CD14-positive monocyte (primary cell): ENCODE data around the gene IL18RAP. TPM values are rescaled to one million over a fixed set of nuclear protein-coding genes. Genes with fewer than 3 reads are reported as not detected.

Experiments used
- DNase-seq, 3 donors: peaks; one replicate each; pipeline ENCODE4 v3.0.0-alpha.2; 2011 to 2022
- H2AFZ ChIP-seq: 2 replicates; pipeline ENCODE4 v1.6.0; 2012; ENCODE audit warnings: mild to moderate bottlenecking, low read depth, low read length, inconsistent platforms; ENCODE audit not compliant: insufficient read depth, poor library complexity, severe bottlenecking
- H3K27ac ChIP-seq, 2 donors: 1 replicate in 1 of 2; 2 replicates in 1 of 2; pipeline ENCODE4 v1.5.1; 2012 to 2013; ENCODE audit warnings: low read length in 2 of 2, control low read depth in 1 of 2, inconsistent platforms in 1 of 2, low read depth in 1 of 2, mild to moderate bottlenecking in 1 of 2
- H3K27me3 ChIP-seq, 2 donors: one replicate each; pipeline versions ENCODE4 v1.6.0 to v1.6.1; 2011 to 2013; ENCODE audit warnings: low read length in 2 of 2; ENCODE audit not compliant: control insufficient read depth in 2 of 2, insufficient read depth in 2 of 2
- H3K36me3 ChIP-seq, 2 donors: replicated peaks in 1 of 2; 1 replicate in 1 of 2; 2 replicates in 1 of 2; pipeline versions ENCODE4 v1.5.1 to v1.6.1; 2012 to 2013; ENCODE audit warnings: low read length in 2 of 2, control low read depth in 1 of 2, inconsistent platforms in 1 of 2, mild to moderate bottlenecking in 1 of 2; ENCODE audit not compliant: insufficient read depth in 2 of 2, control insufficient read depth in 1 of 2
- H3K4me1 ChIP-seq, 2 donors: 1 replicate in 1 of 2; 2 replicates in 1 of 2; pipeline versions ENCODE4 v1.5.1 to v1.6.1; 2012 to 2013; ENCODE audit warnings: low read length in 2 of 2, control low read depth in 1 of 2, inconsistent platforms in 1 of 2, mild to moderate bottlenecking in 1 of 2, moderate library complexity in 1 of 2; ENCODE audit not compliant: insufficient read depth in 2 of 2, control insufficient read depth in 1 of 2
- H3K4me2 ChIP-seq: replicated peaks from 2 replicates; pipeline ENCODE3; 2012; ENCODE audit warnings: low read length, moderate library complexity, mild to moderate bottlenecking; ENCODE audit not compliant: poor library complexity, severe bottlenecking; ENCODE audit errors: extremely low read depth
- H3K4me3 ChIP-seq, 3 experiments: fragments of 200-600 bp in 1 of 3; sonication (generic) in 1 of 3; replicated peaks in 1 of 3; 1 replicate in 2 of 3; 2 replicates in 1 of 3; pipeline ENCODE4 v1.5.1; 2011 to 2013; ENCODE audit warnings: low read length in 3 of 3, mild to moderate bottlenecking in 3 of 3, control low read depth in 2 of 3, low read depth in 2 of 3, inconsistent platforms in 1 of 3, moderate library complexity in 1 of 3
- H3K79me2 ChIP-seq: 2 replicates; pipeline ENCODE4 v1.6.0; 2012; ENCODE audit warnings: mild to moderate bottlenecking, control low read depth, inconsistent platforms, low read length, moderate library complexity; ENCODE audit not compliant: insufficient read depth
- H3K9ac ChIP-seq: 2 replicates; pipeline ENCODE4 v1.6.0; 2017; ENCODE audit warnings: low read length, mild to moderate bottlenecking; ENCODE audit not compliant: insufficient read depth, poor library complexity, severe bottlenecking
- H3K9me3 ChIP-seq, 2 donors: replicated peaks in 1 of 2; 1 replicate in 1 of 2; 2 replicates in 1 of 2; pipeline versions ENCODE4 v1.5.1 to v1.6.1; 2012 to 2013; ENCODE audit warnings: low read length in 2 of 2, control low read depth in 1 of 2; ENCODE audit not compliant: control insufficient read depth in 1 of 2, insufficient read depth in 1 of 2
- H4K20me1 ChIP-seq: 2 replicates; pipeline ENCODE4 v1.6.0; 2012; ENCODE audit warnings: mild to moderate bottlenecking, low read length, control low read depth, moderate library complexity; ENCODE audit not compliant: insufficient read depth
- H3K27ac Mint-ChIP-seq, 7 donors: one replicate each; pipeline ENCODE4 v1.8.0; 2020; ENCODE audit warnings: mild to moderate bottlenecking in 7 of 7, mixed read lengths in 7 of 7, moderate library complexity in 6 of 7, inconsistent platforms in 2 of 7
- H3K27me3 Mint-ChIP-seq, 3 donors: one replicate each; pipeline ENCODE4 v1.8.0; 2021 to 2022; ENCODE audit warnings: low read depth in 3 of 3, mild to moderate bottlenecking in 3 of 3, mixed read lengths in 3 of 3, moderate library complexity in 3 of 3, inconsistent platforms in 1 of 3
- H3K36me3 Mint-ChIP-seq, 2 donors: one replicate each; pipeline ENCODE4 v1.8.0; 2020; ENCODE audit warnings: mixed read lengths in 2 of 2, inconsistent platforms in 1 of 2, mild to moderate bottlenecking in 1 of 2
- H3K4me1 Mint-ChIP-seq: one replicate; pipeline ENCODE4 v1.8.0; 2020; ENCODE audit warnings: mild to moderate bottlenecking, mixed read lengths
- H3K4me3 Mint-ChIP-seq, 2 donors: one replicate each; pipeline ENCODE4 v1.8.0; 2020; ENCODE audit warnings: mild to moderate bottlenecking in 2 of 2, mixed read lengths in 2 of 2, moderate library complexity in 1 of 2
- H3K9me3 Mint-ChIP-seq, 7 donors: one replicate each; pipeline ENCODE4 v1.8.0; 2020 to 2022; ENCODE audit warnings: mixed read lengths in 7 of 7, mild to moderate bottlenecking in 6 of 7, moderate library complexity in 6 of 7, inconsistent platforms in 2 of 7
- WGBS: methylation state at CpG from one replicate; pipeline ENCODE4 v1.1.5; 2013; ENCODE audit warnings: missing lambda C conversion rate; ENCODE audit not compliant: insufficient coverage; 5-methylcytosine and 5-hydroxymethylcytosine counted together
- intact Hi-C, 2 donors: fragments of 100-400 bp; cut with micrococcal nuclease; formaldehyde crosslinking; loops; one replicate each; pipeline versions ENCODE4 v1.15.0 to v1.15.1; 2023
- polyA plus RNA-seq, 3 donors: library from polyadenylated mRNA; depleted of rRNA in 1 of 3; unstranded in 2 of 3; stranded (reverse) in 1 of 3; fragments of 300-500 nt in 2 of 3; fragments of >200 nt in 1 of 3; fragmentation: Illumina TruSeq in 2 of 3; gene quantifications; 1 replicate in 2 of 3; 2 replicates in 1 of 3; pipeline ENCODE4 v1.2.3, GENCODE V29; 2012 to 2021
- TF ChIP-seq, protein P1 (sequence below): fragments of 200-600 bp; IDR thresholded peaks from one replicate; pipeline ENCODE4 v1.8.0; 2022; ENCODE audit warnings: antibody characterized with exemption, mild to moderate bottlenecking

IL18RAP gene
- polyA plus RNA-seq, 3 donors = 0.24 TPM; not detected in 2

- peaks cover 5% of the 10 kb centered on the region for H3K4me1 Mint-ChIP-seq
- Histone ChIP-seq H3K4me3 (no peak overlapping the region), H3K36me3 (no peaks in the 10 kb centered on the region), H4K20me1 (no peaks in the 10 kb centered on the region), H3K9me3 (no peaks in the 10 kb centered on the region), H3K9ac (no peak overlapping the region), H3K79me2 (no peaks in the 10 kb centered on the region), H3K4me2 (no peak overlapping the region), H3K27ac (no peak overlapping the region), H3K27me3 (peaks cover 0 to 3% of the 10 kb centered on the region in 2 donors), H2AFZ (no peak overlapping the region), H3K4me1 (peaks cover 4 to 6% of the 10 kb centered on the region in 2 donors)
- no peak overlapping the region for H3K27ac Mint-ChIP-seq
- H3K36me3 Mint-ChIP-seq = no peaks in the 10 kb centered on the region
- H3K9me3 Mint-ChIP-seq = no peaks in the 10 kb centered on the region
- no peak for DNase-seq
- no CpG with 5 or more reads among the region's 3 CpGs for WGBS
- TF ChIP-seq, protein P1, sequence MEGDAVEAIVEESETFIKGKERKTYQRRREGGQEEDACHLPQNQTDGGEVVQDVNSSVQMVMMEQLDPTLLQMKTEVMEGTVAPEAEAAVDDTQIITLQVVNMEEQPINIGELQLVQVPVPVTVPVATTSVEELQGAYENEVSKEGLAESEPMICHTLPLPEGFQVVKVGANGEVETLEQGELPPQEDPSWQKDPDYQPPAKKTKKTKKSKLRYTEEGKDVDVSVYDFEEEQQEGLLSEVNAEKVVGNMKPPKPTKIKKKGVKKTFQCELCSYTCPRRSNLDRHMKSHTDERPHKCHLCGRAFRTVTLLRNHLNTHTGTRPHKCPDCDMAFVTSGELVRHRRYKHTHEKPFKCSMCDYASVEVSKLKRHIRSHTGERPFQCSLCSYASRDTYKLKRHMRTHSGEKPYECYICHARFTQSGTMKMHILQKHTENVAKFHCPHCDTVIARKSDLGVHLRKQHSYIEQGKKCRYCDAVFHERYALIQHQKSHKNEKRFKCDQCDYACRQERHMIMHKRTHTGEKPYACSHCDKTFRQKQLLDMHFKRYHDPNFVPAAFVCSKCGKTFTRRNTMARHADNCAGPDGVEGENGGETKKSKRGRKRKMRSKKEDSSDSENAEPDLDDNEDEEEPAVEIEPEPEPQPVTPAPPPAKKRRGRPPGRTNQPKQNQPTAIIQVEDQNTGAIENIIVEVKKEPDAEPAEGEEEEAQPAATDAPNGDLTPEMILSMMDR = no peak
- H3K27me3 Mint-ChIP-seq = peaks cover 0 to 3% (median 1%) of the 10 kb centered on the region in 3 donors
- no peak overlapping the region for H3K4me3 Mint-ChIP-seq
- intact Hi-C loops = loop anchor here (5.0 kb wide), 4 partner anchors 192 to 562 kb away; no protein-coding TSS in a partner anchor
Measured at GRCh38 chr2:102444233-102444632, 21.3 kb downstream of the IL18RAP start.

DNA sequence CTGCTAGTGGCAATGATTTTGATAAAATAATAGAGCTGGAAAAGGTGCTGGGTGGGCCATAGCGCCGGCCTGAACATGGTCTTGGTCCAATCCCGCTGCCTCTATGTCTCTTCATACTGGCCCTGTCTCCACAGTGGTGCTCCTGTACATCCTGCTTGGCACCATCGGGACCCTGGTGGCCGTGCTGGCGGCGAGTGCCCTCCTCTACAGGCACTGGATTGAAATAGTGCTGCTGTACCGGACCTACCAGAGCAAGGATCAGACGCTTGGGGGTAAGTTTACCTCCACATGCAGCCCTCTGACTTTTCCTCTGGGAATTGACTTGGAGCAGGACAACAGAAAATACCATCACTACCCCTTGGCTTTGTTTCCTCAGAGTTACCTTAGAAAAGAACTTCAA is 24.0 kb downstream of the IL18RAP start:
- DNase-seq = no peak
- peaks cover 0 to 3% of the 10 kb centered on the region in 2 donors for H3K27me3 ChIP-seq
- H3K27ac Mint-ChIP-seq = no peak overlapping the region

More for the DNA sequence above, 24.0 kb downstream of the IL18RAP start:
- no peaks in the 10 kb centered on the region for H3K9me3 ChIP-seq
- 94% methylated on average over 9 of the region's 9 CpGs for WGBS
- peaks cover 4 to 6% of the 10 kb centered on the region in 2 donors for H3K4me1 ChIP-seq
- H3K4me3 ChIP-seq = no peak overlapping the region
- H3K27ac ChIP-seq = no peak overlapping the region
- Mint-ChIP-seq H3K9me3 (no peaks in the 10 kb centered on the region), H3K36me3 (no peaks in the 10 kb centered on the region), H3K27me3 (peaks cover 0 to 5% (median 3%) of the 10 kb centered on the region in 3 donors), H3K4me3 (no peak overlapping the region), H3K4me1 (peaks cover 5% of the 10 kb centered on the region)
- H3K4me2 ChIP-seq = no peak overlapping the region
- no peaks in the 10 kb centered on the region for H3K36me3 ChIP-seq
- H3K79me2 ChIP-seq = no peaks in the 10 kb centered on the region
- TF ChIP-seq, protein P1 = no peak
- no peak overlapping the region for H2AFZ ChIP-seq
- intact Hi-C loops = loop anchor here in 1 of 2 donors (5.0 kb wide), 2 partner anchors 195 to 565 kb away; no protein-coding TSS in a partner anchor
- H4K20me1 ChIP-seq = no peaks in the 10 kb centered on the region
- H3K9ac ChIP-seq = no peak overlapping the region
